Measurements from ENCODE around the gene IGLL5. TPM values are rescaled to one million over a fixed set of nuclear protein-coding genes. Genes with fewer than 3 reads are reported as not detected.

Gene IGLL5
- total and polyA plus RNA-seq, 9 of the 15 experiments (the other 6 are each of a cell fraction or from before 2014, with no cell fraction given), result not detected

DNA sequence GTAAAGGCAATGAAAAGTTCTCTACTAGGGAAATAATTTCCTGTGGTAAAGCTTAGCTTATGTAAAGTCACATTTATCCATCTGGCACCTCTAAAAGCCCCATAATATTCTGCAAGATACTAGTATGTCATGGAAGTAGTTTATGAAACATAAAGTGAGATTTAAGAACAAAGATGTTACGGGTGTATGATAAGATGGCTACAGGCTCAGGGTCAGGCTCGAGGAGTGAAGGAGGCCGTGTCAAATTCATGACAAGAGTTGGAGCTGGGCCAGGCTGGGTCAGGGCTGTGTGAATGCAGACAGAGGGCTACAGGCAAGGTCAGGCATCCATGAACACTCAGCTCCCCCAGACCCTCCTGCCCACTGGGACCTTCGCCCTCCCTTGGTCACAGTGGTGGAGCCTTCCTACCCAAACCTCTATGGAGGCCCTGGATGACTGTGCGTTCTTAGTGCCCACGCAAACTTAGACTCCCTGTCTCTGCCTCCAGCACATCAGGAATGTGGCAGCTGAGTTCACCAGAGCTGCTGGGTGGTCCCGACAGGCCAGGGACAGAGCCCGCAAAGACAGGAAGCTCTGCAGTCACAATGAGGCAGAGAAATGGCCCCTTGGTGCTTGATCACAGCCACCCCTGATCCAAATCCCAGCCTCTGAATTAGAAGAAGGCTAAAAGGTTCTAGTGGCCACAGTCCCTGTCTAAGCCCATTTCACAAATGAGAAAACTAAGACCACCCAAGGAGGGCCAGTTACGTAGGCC is 14.8 kb downstream of the IGLL5 start (continued):
- TF ChIP-seq, protein P1, sequence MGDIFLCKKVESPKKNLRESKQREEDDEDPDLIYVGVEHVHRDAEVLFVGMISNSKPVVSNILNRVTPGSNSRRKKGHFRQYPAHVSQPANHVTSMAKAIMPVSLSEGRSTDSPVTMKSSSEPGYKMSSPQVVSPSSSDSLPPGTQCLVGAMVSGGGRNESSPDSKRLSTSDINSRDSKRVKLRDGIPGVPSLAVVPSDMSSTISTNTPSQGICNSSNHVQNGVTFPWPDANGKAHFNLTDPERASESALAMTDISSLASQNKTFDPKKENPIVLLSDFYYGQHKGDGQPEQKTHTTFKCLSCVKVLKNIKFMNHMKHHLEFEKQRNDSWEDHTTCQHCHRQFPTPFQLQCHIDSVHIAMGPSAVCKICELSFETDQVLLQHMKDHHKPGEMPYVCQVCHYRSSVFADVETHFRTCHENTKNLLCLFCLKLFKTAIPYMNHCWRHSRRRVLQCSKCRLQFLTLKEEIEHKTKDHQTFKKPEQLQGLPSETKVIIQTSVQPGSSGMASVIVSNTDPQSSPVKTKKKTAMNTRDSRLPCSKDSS (IDR thresholded peaks at IDR 0.05; ENCODE audit: low read depth, partially characterized antibody), result no peak
- TF ChIP-seq NUFIP1 (IDR thresholded peaks at IDR 0.05; ENCODE audit: partially characterized antibody), result no peak
- TF ChIP-seq MYBL2 (IDR thresholded peaks at IDR 0.05; ENCODE audit: low read depth), result no peak
- TF ChIP-seq MYBL2 (CRISPR knock-in tag; IDR thresholded peaks at IDR 0.05; ENCODE audit: borderline replicate concordance), result peak; percentile 22; the same call in 1 of the 2 replicates
- TF ChIP-seq, protein P2, sequence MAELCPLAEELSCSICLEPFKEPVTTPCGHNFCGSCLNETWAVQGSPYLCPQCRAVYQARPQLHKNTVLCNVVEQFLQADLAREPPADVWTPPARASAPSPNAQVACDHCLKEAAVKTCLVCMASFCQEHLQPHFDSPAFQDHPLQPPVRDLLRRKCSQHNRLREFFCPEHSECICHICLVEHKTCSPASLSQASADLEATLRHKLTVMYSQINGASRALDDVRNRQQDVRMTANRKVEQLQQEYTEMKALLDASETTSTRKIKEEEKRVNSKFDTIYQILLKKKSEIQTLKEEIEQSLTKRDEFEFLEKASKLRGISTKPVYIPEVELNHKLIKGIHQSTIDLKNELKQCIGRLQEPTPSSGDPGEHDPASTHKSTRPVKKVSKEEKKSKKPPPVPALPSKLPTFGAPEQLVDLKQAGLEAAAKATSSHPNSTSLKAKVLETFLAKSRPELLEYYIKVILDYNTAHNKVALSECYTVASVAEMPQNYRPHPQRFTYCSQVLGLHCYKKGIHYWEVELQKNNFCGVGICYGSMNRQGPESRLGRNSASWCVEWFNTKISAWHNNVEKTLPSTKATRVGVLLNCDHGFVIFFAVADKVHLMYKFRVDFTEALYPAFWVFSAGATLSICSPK (IDR thresholded peaks at IDR 0.05; ENCODE audit: borderline replicate concordance), result no peak
- TF ChIP-seq HIVEP1 (CRISPR knock-in tag; IDR thresholded peaks at IDR 0.05), result no peak
- TF ChIP-seq IRF2 (CRISPR knock-in tag; IDR thresholded peaks at IDR 0.05), result peak; percentile 85
- TF ChIP-seq ZNF143 (CRISPR knock-in tag; IDR thresholded peaks at IDR 0.05), result peak; percentile 46; the same call in 1 of the 2 replicates
- TF ChIP-seq, protein P3, sequence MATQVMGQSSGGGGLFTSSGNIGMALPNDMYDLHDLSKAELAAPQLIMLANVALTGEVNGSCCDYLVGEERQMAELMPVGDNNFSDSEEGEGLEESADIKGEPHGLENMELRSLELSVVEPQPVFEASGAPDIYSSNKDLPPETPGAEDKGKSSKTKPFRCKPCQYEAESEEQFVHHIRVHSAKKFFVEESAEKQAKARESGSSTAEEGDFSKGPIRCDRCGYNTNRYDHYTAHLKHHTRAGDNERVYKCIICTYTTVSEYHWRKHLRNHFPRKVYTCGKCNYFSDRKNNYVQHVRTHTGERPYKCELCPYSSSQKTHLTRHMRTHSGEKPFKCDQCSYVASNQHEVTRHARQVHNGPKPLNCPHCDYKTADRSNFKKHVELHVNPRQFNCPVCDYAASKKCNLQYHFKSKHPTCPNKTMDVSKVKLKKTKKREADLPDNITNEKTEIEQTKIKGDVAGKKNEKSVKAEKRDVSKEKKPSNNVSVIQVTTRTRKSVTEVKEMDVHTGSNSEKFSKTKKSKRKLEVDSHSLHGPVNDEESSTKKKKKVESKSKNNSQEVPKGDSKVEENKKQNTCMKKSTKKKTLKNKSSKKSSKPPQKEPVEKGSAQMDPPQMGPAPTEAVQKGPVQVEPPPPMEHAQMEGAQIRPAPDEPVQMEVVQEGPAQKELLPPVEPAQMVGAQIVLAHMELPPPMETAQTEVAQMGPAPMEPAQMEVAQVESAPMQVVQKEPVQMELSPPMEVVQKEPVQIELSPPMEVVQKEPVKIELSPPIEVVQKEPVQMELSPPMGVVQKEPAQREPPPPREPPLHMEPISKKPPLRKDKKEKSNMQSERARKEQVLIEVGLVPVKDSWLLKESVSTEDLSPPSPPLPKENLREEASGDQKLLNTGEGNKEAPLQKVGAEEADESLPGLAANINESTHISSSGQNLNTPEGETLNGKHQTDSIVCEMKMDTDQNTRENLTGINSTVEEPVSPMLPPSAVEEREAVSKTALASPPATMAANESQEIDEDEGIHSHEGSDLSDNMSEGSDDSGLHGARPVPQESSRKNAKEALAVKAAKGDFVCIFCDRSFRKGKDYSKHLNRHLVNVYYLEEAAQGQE (IDR thresholded peaks at IDR 0.05; ENCODE audit: borderline replicate concordance), result no peak
- TF ChIP-seq, protein P3 (CRISPR knock-in tag; IDR thresholded peaks at IDR 0.05; ENCODE audit: low read depth), result peak; percentile 49; the same call in 1 of the 2 replicates
- TF ChIP-seq FOXA3 (CRISPR knock-in tag; conservative IDR thresholded peaks at IDR 0.05 in 1 of 2, IDR thresholded peaks at IDR 0.05 in 1 of 2), result 0 out of 4 replicates have a peak, but pooled peaks of 1 of the 2 experiments have one; percentile 42
- 0 out of 2 replicates have a peak, but pooled peaks have one; percentile 7 for TF ChIP-seq MAFK (IDR thresholded peaks at IDR 0.05; ENCODE audit: low read length)
- no peak for TF ChIP-seq BRD9 (IDR thresholded peaks at IDR 0.05; ENCODE audit: low read depth, partially characterized antibody)

All from K562 (cell line).